K562 (cell line): ENCODE measurements around the gene CHMP5. TPM values are rescaled to one million over a fixed set of nuclear protein-coding genes. Genes with fewer than 3 reads are reported as not detected.

Experiments used
- NCOA6 ChIP-seq: fragments of 450-650 bp; IDR thresholded peaks from 2 replicates; pipeline ENCODE4 v1.6.1; 2017; ENCODE audit warnings: mild to moderate bottlenecking
- NFE2 ChIP-seq: IDR thresholded peaks from 2 replicates; pipeline ENCODE4 v1.6.1; 2014; ENCODE audit warnings: antibody characterized with exemption, low read depth
- SOX6 ChIP-seq: fragments of 450-650 bp; IDR thresholded peaks from 2 replicates; pipeline ENCODE4 v1.6.1; 2014; ENCODE audit warnings: mild to moderate bottlenecking
- SRSF9 ChIP-seq: fragments of 200-400 bp; formaldehyde crosslinking; IDR thresholded peaks from 2 replicates; pipeline ENCODE4 v1.6.1; 2017; ENCODE audit warnings: low read depth, low read length, borderline replicate concordance
- YY1 ChIP-seq, 3 experiments: IDR thresholded peaks; 2 replicates each; pipeline ENCODE4 v1.6.1; 2011; ENCODE audit warnings: low read length in 2 of 3, mild to moderate bottlenecking in 2 of 3, moderate library complexity in 2 of 3, borderline replicate concordance in 1 of 3, control low read depth in 1 of 3, low read depth in 1 of 3; ENCODE audit not compliant: insufficient read depth in 3 of 3, insufficient replicate concordance in 2 of 3, control insufficient read depth in 1 of 3, insufficient read length in 1 of 3; ENCODE audit errors: extremely low read depth in 1 of 3
- ZNF12 ChIP-seq: sonication (generic); formaldehyde crosslinking; IDR thresholded peaks from 2 replicates; pipeline ENCODE4 v1.4.0; 2020; ENCODE audit warnings: mild to moderate bottlenecking, missing genetic modification reagents
- polyA plus RNA-seq, 8 experiments: library from polyadenylated mRNA; depleted of rRNA in 4 of 8; stranded (reverse) in 5 of 8; unstranded in 3 of 8; fragments of >200 nt; fragmentation: Nextera tagmentation in 2 of 8; fragmentation: Illumina TruSeq in 1 of 8; extraction: Ambion mirVana in 2 of 8; extraction: Trizol in 1 of 8; gene quantifications; 2 replicates each; pipeline versions ENCODE4 v1.2.1 to v1.2.3, GENCODE V29; 2011 to 2014; ENCODE audit warnings: inconsistent platforms in 1 of 8, missing spikeins in 1 of 8
- total RNA-seq, 7 experiments: library from RNA; depleted of rRNA in 6 of 7; stranded (reverse); fragments of >200 nt in 6 of 7; fragmentation: Illumina TruSeq in 2 of 7; extraction: Trizol in 2 of 7; gene quantifications; 2 replicates each; pipeline versions ENCODE4 v1.2.1 to v1.2.3, GENCODE V29; 2011 to 2021; ENCODE audit warnings: low replicate concordance in 1 of 7
- TF ChIP-seq, protein P1 (sequence below), 2 experiments: fragments of 450-650 bp; IDR thresholded peaks; 2 replicates each; pipeline ENCODE4 v1.6.1; 2016; ENCODE audit warnings: mild to moderate bottlenecking in 2 of 2, borderline replicate concordance in 1 of 2, low read depth in 1 of 2, moderate library complexity in 1 of 2
- TF ChIP-seq, protein P2 (sequence below): fragments of 250-450 bp; sonication (Bioruptor Pico); IDR thresholded peaks from 2 replicates; pipeline ENCODE4 v1.8.0; 2022; ENCODE audit warnings: moderate library complexity, mild to moderate bottlenecking, inconsistent platforms
- TF ChIP-seq, protein P3 (sequence below): fragments of 450-650 bp; IDR thresholded peaks from 2 replicates; pipeline ENCODE4 v1.6.1; 2018; ENCODE audit warnings: mild to moderate bottlenecking, low read depth; ENCODE audit not compliant: partially characterized antibody
- TF ChIP-seq, protein P4 (sequence below): IDR thresholded peaks from 2 replicates; pipeline ENCODE4 v1.6.1; 2011; ENCODE audit warnings: borderline replicate concordance, low read depth, mild to moderate bottlenecking, moderate library complexity, low read length; ENCODE audit not compliant: insufficient read depth, poor library complexity, severe bottlenecking

Gene CHMP5
- total and polyA plus RNA-seq, 9 of the 15 experiments (the other 6 are each of a cell fraction or from before 2014, with no cell fraction given): 36.0 to 105 (median 54.9) TPM

DNA sequence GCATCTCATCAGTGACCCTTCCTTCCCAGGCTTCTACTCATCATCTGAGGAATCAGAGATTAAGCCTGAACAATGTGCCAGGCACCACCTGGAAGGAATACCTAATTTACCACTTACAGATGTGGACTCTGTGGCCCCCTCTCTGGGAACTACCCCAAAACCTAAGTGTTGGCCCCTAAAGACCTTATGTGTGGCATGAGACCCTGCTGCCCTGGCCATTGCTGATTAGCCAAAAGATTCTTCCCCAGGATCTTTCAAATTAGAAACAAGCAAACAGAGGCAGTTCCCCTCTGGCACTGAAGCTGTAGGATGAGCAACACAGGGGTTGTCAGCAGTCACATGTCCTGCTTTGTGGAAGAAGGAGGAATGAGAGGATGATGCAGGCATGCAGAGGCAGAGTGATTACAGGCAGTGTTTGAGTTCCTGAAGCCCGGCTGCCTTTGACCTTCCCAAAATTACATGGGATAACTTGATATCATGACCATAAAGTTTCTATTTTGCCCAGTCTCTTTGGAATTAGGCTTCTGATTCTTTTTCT is 14.3 kb upstream of the CHMP5 start (continued):
- TF ChIP-seq, protein P1, sequence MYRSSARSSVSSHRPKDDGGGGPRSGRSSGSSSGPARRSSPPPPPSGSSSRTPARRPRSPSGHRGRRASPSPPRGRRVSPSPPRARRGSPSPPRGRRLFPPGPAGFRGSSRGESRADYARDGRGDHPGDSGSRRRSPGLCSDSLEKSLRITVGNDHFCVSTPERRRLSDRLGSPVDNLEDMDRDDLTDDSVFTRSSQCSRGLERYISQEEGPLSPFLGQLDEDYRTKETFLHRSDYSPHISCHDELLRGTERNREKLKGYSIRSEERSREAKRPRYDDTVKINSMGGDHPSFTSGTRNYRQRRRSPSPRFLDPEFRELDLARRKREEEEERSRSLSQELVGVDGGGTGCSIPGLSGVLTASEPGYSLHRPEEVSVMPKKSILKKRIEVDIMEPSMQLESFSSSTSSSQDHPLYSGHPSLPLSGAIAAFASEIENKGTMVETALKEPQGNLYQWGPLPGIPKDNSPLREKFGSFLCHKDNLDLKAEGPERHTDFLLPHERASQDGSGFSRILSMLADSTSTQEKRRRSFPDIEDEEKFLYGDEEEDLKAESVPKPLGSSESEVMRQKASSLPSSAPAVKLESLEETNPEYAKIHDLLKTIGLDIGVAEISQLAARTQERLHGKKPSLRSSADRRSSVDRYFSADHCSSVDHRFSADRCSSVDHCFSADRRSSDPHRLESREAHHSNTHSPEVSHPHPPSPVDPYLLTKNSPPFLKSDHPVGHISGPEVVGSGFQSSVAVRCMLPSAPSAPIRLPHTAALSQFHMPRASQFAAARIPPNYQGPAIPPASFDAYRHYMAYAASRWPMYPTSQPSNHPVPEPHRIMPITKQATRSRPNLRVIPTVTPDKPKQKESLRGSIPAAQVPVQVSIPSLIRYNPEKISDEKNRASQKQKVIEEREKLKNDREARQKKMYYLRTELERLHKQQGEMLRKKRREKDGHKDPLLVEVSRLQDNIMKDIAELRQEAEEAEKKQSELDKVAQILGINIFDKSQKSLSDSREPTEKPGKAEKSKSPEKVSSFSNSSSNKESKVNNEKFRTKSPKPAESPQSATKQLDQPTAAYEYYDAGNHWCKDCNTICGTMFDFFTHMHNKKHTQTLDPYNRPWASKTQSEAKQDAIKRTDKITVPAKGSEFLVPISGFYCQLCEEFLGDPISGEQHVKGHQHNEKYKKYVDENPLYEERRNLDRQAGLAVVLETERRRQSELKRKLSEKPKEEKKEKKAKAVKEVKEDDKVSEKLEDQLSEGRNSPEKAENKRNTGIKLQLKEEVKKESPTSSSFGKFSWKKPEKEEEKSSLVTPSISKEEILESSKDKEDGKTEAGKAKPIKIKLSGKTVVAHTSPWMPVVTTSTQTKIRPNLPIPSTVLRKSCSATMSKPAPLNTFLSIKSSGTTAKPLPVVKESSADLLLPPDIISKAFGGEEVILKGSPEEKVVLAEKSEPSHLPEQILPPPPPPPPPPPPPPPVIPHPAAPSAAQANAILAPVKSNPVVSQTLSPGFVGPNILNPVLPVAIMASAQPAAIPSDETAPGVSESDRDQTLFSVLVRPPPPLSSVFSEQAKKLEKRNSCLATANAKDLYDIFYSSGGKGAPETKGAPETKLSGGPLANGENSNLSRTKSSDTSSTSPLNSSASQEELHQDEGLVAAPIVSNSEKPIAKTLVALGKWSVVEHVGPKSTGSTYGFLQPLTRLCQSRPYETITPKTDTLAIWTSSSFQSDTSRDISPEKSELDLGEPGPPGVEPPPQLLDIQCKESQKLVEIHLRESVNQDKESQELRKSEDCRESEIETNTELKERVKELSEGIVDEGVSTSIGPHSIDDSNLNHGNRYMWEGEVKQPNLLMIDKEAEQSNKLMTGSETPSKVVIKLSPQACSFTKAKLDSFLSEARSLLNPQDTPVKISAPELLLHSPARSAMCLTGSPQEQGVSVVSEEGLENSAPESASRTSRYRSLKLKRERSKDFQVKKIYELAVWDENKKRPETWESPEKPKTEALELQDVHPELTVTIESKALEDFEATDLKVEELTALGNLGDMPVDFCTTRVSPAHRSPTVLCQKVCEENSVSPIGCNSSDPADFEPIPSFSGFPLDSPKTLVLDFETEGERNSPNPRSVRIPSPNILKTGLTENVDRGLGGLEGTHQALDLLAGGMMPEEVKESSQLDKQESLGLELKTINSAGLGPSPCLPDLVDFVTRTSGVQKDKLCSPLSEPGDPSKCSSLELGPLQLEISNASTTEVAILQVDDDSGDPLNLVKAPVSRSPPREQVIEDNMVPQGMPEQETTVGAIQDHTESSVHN (IDR thresholded peaks at IDR 0.05; ENCODE audit: borderline replicate concordance in 1 of 2, low read depth in 1 of 2): no peak
- TF ChIP-seq NCOA6 (no peak), NFE2 (no peak), SRSF9 (no peak), SOX6 (no peak), YY1 (IDR thresholded peaks at IDR 0.05; ENCODE audit: borderline replicate concordance in 1 of 3, control insufficient read depth in 1 of 3, extremely low read depth in 1 of 3, insufficient read depth in 3 of 3, insufficient read length in 1 of 3, insufficient replicate concordance in 2 of 3, low read depth in 1 of 3, low read length in 2 of 3) (no peak), ZNF12 (CRISPR knock-in tag) (no peak)
- TF ChIP-seq, protein P2, sequence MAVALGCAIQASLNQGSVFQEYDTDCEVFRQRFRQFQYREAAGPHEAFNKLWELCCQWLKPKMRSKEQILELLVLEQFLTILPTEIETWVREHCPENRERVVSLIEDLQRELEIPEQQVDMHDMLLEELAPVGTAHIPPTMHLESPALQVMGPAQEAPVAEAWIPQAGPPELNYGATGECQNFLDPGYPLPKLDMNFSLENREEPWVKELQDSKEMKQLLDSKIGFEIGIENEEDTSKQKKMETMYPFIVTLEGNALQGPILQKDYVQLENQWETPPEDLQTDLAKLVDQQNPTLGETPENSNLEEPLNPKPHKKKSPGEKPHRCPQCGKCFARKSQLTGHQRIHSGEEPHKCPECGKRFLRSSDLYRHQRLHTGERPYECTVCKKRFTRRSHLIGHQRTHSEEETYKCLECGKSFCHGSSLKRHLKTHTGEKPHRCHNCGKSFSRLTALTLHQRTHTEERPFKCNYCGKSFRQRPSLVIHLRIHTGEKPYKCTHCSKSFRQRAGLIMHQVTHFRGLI (CRISPR knock-in tag): no peak
- TF ChIP-seq, protein P3, sequence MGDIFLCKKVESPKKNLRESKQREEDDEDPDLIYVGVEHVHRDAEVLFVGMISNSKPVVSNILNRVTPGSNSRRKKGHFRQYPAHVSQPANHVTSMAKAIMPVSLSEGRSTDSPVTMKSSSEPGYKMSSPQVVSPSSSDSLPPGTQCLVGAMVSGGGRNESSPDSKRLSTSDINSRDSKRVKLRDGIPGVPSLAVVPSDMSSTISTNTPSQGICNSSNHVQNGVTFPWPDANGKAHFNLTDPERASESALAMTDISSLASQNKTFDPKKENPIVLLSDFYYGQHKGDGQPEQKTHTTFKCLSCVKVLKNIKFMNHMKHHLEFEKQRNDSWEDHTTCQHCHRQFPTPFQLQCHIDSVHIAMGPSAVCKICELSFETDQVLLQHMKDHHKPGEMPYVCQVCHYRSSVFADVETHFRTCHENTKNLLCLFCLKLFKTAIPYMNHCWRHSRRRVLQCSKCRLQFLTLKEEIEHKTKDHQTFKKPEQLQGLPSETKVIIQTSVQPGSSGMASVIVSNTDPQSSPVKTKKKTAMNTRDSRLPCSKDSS: no peak
- TF ChIP-seq, protein P4, sequence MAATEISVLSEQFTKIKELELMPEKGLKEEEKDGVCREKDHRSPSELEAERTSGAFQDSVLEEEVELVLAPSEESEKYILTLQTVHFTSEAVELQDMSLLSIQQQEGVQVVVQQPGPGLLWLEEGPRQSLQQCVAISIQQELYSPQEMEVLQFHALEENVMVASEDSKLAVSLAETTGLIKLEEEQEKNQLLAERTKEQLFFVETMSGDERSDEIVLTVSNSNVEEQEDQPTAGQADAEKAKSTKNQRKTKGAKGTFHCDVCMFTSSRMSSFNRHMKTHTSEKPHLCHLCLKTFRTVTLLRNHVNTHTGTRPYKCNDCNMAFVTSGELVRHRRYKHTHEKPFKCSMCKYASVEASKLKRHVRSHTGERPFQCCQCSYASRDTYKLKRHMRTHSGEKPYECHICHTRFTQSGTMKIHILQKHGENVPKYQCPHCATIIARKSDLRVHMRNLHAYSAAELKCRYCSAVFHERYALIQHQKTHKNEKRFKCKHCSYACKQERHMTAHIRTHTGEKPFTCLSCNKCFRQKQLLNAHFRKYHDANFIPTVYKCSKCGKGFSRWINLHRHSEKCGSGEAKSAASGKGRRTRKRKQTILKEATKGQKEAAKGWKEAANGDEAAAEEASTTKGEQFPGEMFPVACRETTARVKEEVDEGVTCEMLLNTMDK: no peak
- TF ChIP-seq, all 486 proteins: peak for 0
